IPS-15b (cell line): ENCODE measurements around the gene TRIM27.
A peak's percentile ranks its signal among the peaks of the same experiment; 100 is the strongest.
"Not testable (repeated sequence)": the region's sequence is repeated elsewhere in the genome, so short reads cannot be mapped to it uniquely, and the experiment has no call there.

Experiments
- H3K27me3 ChIP-seq: one replicate; pipeline ENCODE4 v1.6.1; 2013; ENCODE audit warnings: low read length; ENCODE audit not compliant: control insufficient read depth, insufficient read depth
- H3K36me3 ChIP-seq: one replicate; pipeline ENCODE4 v1.6.1; 2013; ENCODE audit warnings: low read length; ENCODE audit not compliant: control insufficient read depth, insufficient read depth
- H3K4me1 ChIP-seq: one replicate; pipeline ENCODE4 v1.6.1; 2013; ENCODE audit warnings: mild to moderate bottlenecking, low read length; ENCODE audit not compliant: control insufficient read depth, insufficient read depth
- H3K4me3 ChIP-seq: one replicate; pipeline ENCODE4 v1.5.1; 2013; ENCODE audit warnings: low read depth, low read length
- H3K9ac ChIP-seq: one replicate; pipeline ENCODE4 v1.6.1; 2013; ENCODE audit warnings: low read depth, mild to moderate bottlenecking, low read length
- H3K9me3 ChIP-seq: one replicate; pipeline ENCODE4 v1.6.1; 2013; ENCODE audit warnings: mild to moderate bottlenecking, low read length; ENCODE audit not compliant: control insufficient read depth, insufficient read depth

The TRIM27 gene

GRCh38 chr6:28923318-28924102 lies at the start of gene TRIM27:
Gene TRIM27, minus strand, starts transcription at chr6:28923985. Its CDS starts 353 bp downstream, at chr6:28923632.
- Histone ChIP-seq H3K9me3 (no peaks in the 10 kb centered on the region), H3K36me3 (peaks cover 27% of the 10 kb centered on the region), H3K27me3 (no peaks in the 10 kb centered on the region), H3K9ac (peak within 1 kb of the TSS; percentile 97), H3K4me1 (peaks cover 6% of the 10 kb centered on the region), H3K4me3 (peak within 1 kb of the TSS; percentile 86)

- H3K36me3 ChIP-seq, H3K4me3 ChIP-seq, H3K9me3 ChIP-seq, H3K9ac ChIP-seq, H3K4me1 ChIP-seq, H3K27me3 ChIP-seq: not testable (repeated sequence)
Observed at GRCh38 chr6:28970056-28970455, 46.3 kb upstream of the TRIM27 start.

- no peaks in the 10 kb centered on the region for H3K27me3 ChIP-seq
- H3K4me3 ChIP-seq: no peak overlapping the region
- no peaks in the 10 kb centered on the region for H3K36me3 ChIP-seq
- no peak overlapping the region for H3K9ac ChIP-seq
- H3K4me1 ChIP-seq: no peaks in the 10 kb centered on the region
- no peaks in the 10 kb centered on the region for H3K9me3 ChIP-seq
Observed at GRCh38 chr6:28969129-28969528, 45.3 kb upstream of the TRIM27 start.

GRCh38 chr6:28968476-28968875 lies 44.7 kb upstream of the TRIM27 start:
- no peaks in the 10 kb centered on the region for H3K9me3 ChIP-seq
- no peak overlapping the region for H3K4me3 ChIP-seq
- H3K36me3 ChIP-seq: no peaks in the 10 kb centered on the region
- no peaks in the 10 kb centered on the region for H3K27me3 ChIP-seq
- H3K4me1 ChIP-seq: no peaks in the 10 kb centered on the region
- H3K9ac ChIP-seq: no peak overlapping the region

- H3K4me1 ChIP-seq: no peaks in the 10 kb centered on the region
- H3K9me3 ChIP-seq: no peaks in the 10 kb centered on the region
- H3K4me3 ChIP-seq: no peak overlapping the region
- H3K27me3 ChIP-seq: no peaks in the 10 kb centered on the region
- H3K36me3 ChIP-seq: no peaks in the 10 kb centered on the region
- H3K9ac ChIP-seq: no peak overlapping the region
Observed at GRCh38 chr6:28965706-28966105, 41.9 kb upstream of the TRIM27 start.

- Histone ChIP-seq H3K4me3 (no peak overlapping the region), H3K36me3 (no peaks in the 10 kb centered on the region), H3K4me1 (no peaks in the 10 kb centered on the region), H3K27me3 (no peaks in the 10 kb centered on the region), H3K9me3 (no peaks in the 10 kb centered on the region), H3K9ac (no peak overlapping the region)
Observed at GRCh38 chr6:28960846-28961500, 37.2 kb upstream of the TRIM27 start.

- not testable (repeated sequence) for H3K9me3 ChIP-seq, H3K36me3 ChIP-seq, H3K27me3 ChIP-seq, H3K4me1 ChIP-seq, H3K4me3 ChIP-seq, H3K9ac ChIP-seq
Observed at GRCh38 chr6:28958561-28959243, 34.9 kb upstream of the TRIM27 start.

- not testable (repeated sequence) for H3K27me3 ChIP-seq, H3K4me1 ChIP-seq, H3K36me3 ChIP-seq, H3K9ac ChIP-seq, H3K4me3 ChIP-seq, H3K9me3 ChIP-seq
Observed at GRCh38 chr6:28957795-28958314, 34.1 kb upstream of the TRIM27 start.

- Histone ChIP-seq H3K4me1 (no peaks in the 10 kb centered on the region), H3K9ac (no peak overlapping the region)
Observed at GRCh38 chr6:28956331-28956730, 32.5 kb upstream of the TRIM27 start.

GRCh38 chr6:28953585-28954258 lies 29.9 kb upstream of the TRIM27 start:
- H3K4me1 ChIP-seq: peaks cover 4% of the 10 kb centered on the region
- H3K4me3 ChIP-seq: peak overlapping the region; percentile 86
- no peaks in the 10 kb centered on the region for H3K36me3 ChIP-seq
- peaks cover 8% of the 10 kb centered on the region for H3K27me3 ChIP-seq
- no peaks in the 10 kb centered on the region for H3K9me3 ChIP-seq
- no peak overlapping the region for H3K9ac ChIP-seq

More at GRCh38 chr6:28956331-28956730, 32.5 kb upstream of the TRIM27 start:
- Histone ChIP-seq H3K9me3 (no peaks in the 10 kb centered on the region), H3K4me3 (no peak overlapping the region), H3K36me3 (no peaks in the 10 kb centered on the region), H3K27me3 (peaks cover 8% of the 10 kb centered on the region)

- peaks cover 8% of the 10 kb centered on the region for H3K27me3 ChIP-seq
- peak overlapping the region; percentile 86 for H3K4me3 ChIP-seq
- H3K9me3 ChIP-seq: no peaks in the 10 kb centered on the region
- no peaks in the 10 kb centered on the region for H3K36me3 ChIP-seq
- H3K4me1 ChIP-seq: peaks cover 7% of the 10 kb centered on the region
- H3K9ac ChIP-seq: no peak overlapping the region
Observed at GRCh38 chr6:28953039-28953584, 29.3 kb upstream of the TRIM27 start.
